Neural progenitor cell (in vitro differentiated cells): ENCODE data around the gene RUSC1.

Experiments
- CTCF ChIP-seq: fragments of 200-600 bp; sonication (generic); IDR thresholded peaks from 2 replicates; pipeline ENCODE4 v1.5.1; 2017; ENCODE audit warnings: antibody characterized with exemption, mild to moderate bottlenecking
- EZH2 ChIP-seq: fragments of 200-600 bp; sonication (generic); IDR thresholded peaks from 2 replicates; pipeline ENCODE4 v1.6.1; 2017; ENCODE audit warnings: antibody characterized with exemption, mild to moderate bottlenecking, moderate library complexity
- EZH2phosphoT487 ChIP-seq: fragments of 200-600 bp; sonication (generic); IDR thresholded peaks from 2 replicates; pipeline ENCODE4 v1.6.1; 2017; ENCODE audit warnings: antibody characterized with exemption

- TF ChIP-seq CTCF (no peak), EZH2 (no peak), EZH2phosphoT487 (no peak)
Observed at GRCh38 chr1:155360051-155360450, 39.4 kb downstream of the RUSC1 start.
